GM18867 (cell line): ENCODE measurements around the gene DNPH1.

Experiments used
- ATAC-seq: cut with Tn5 transposase; IDR thresholded peaks from one replicate; pipeline ENCODE4 v1.9.1; 2021; ENCODE audit warnings: mild to moderate bottlenecking, moderate library complexity; ENCODE audit not compliant: unreplicated experiment

DNPH1 gene

GRCh38 chr6:43185391-43185985 lies 43.8 kb downstream of the DNPH1 start:
- ATAC-seq: no peak

- ATAC-seq: no peak
Observed at GRCh38 chr6:43184268-43184985, 44.9 kb downstream of the DNPH1 start.

- ATAC-seq: no peak
Observed at GRCh38 chr6:43183441-43183840, 45.8 kb downstream of the DNPH1 start.

GRCh38 chr6:43181942-43182860 lies 47.1 kb downstream of the DNPH1 start, which contains the start of gene CUL9:
CUL9 (plus strand) TSS chr6:43182196; CDS start chr6:43184311, 2,115 bp downstream.
- peak; percentile 91 for ATAC-seq

GRCh38 chr6:43181621-43181941 lies 47.7 kb downstream of the DNPH1 start:
- no peak for ATAC-seq

GRCh38 chr6:43180985-43181384 lies 48.3 kb downstream of the DNPH1 start:
- no peak for ATAC-seq

- no peak for ATAC-seq
Observed at GRCh38 chr6:43180058-43180457, 49.2 kb downstream of the DNPH1 start.

- ATAC-seq: no peak
Observed at GRCh38 chr6:43178951-43179830, 50.1 kb downstream of the DNPH1 start.

- no peak for ATAC-seq
Observed at GRCh38 chr6:43178150-43178549, 51.1 kb downstream of the DNPH1 start.

- no peak for ATAC-seq
Observed at GRCh38 chr6:43176423-43176786, 52.9 kb downstream of the DNPH1 start.

- no peak for ATAC-seq
Observed at GRCh38 chr6:43175676-43176422, 53.4 kb downstream of the DNPH1 start.
